ENCODE data around the gene FER. TPM values are rescaled to one million over a fixed set of nuclear protein-coding genes. Genes with fewer than 3 reads are reported as not detected.
"Not testable (repeated sequence)": the region's sequence is repeated elsewhere in the genome, so short reads cannot be mapped to it uniquely, and the experiment has no call there.

FER gene
- total RNA-seq, 2 experiments from 2014 or later, result 9.0 to 9.8 TPM

GRCh38 chr5:108836492-108836891 lies 88.8 kb downstream of the FER start:
- H3K4me3 Mint-ChIP-seq, result no peak overlapping the region
- H3K36me3 Mint-ChIP-seq (ENCODE audit: low read depth), result peaks cover 4% of the 10 kb centered on the region
- H3K4me1 Mint-ChIP-seq (ENCODE audit: low read depth), result no peaks in the 10 kb centered on the region
- CTCF ChIA-PET, result no interaction called here
- TF ChIP-seq CTCF (IDR thresholded peaks at IDR 0.05), result no peak
- POLR2A ChIA-PET, result no interaction called here
- DNase-seq, result no peak
- no peak for ATAC-seq
- H3K27me3 Mint-ChIP-seq, result no peaks in the 10 kb centered on the region
- intact Hi-C loops (cut with micrococcal nuclease), result no loop called here
- H3K9me3 Mint-ChIP-seq, result no peaks in the 10 kb centered on the region
- H3K27ac Mint-ChIP-seq, result no peak overlapping the region

GRCh38 chr5:108842260-108842941 lies 94.7 kb downstream of the FER start:
- CTCF ChIA-PET, POLR2A ChIA-PET: not testable (repeated sequence)

GRCh38 chr5:108851129-108851528 lies 103.4 kb downstream of the FER start:
- H3K4me1 Mint-ChIP-seq (ENCODE audit: low read depth); H3K4me3 Mint-ChIP-seq; H3K27me3 Mint-ChIP-seq; intact Hi-C loops (cut with micrococcal nuclease); H3K27ac Mint-ChIP-seq; POLR2A ChIA-PET; ATAC-seq; H3K9me3 Mint-ChIP-seq; H3K36me3 Mint-ChIP-seq (ENCODE audit: low read depth); DNase-seq; CTCF ChIA-PET: not testable (repeated sequence)

More at GRCh38 chr5:108842260-108842941, 94.7 kb downstream of the FER start:
- H3K4me1 Mint-ChIP-seq (ENCODE audit: low read depth); ATAC-seq; DNase-seq; H3K9me3 Mint-ChIP-seq; intact Hi-C loops (cut with micrococcal nuclease); H3K27ac Mint-ChIP-seq; H3K4me3 Mint-ChIP-seq; H3K27me3 Mint-ChIP-seq: not testable (repeated sequence)
- H3K36me3 Mint-ChIP-seq (ENCODE audit: low read depth), result peaks cover 16% of the 10 kb centered on the region

GRCh38 chr5:108857905-108858304 lies 110.2 kb downstream of the FER start:
- intact Hi-C loops (cut with micrococcal nuclease), result no loop called here
- TF ChIP-seq CTCF (IDR thresholded peaks at IDR 0.05), result no peak

GRCh38 chr5:108858959-108859358 lies 111.3 kb downstream of the FER start:
- no peak overlapping the region for H3K27ac Mint-ChIP-seq
- H3K9me3 Mint-ChIP-seq, result peaks cover 2% of the 10 kb centered on the region
- H3K27me3 Mint-ChIP-seq, result no peaks in the 10 kb centered on the region
- no peaks in the 10 kb centered on the region for H3K36me3 Mint-ChIP-seq (ENCODE audit: low read depth)
- no peak for TF ChIP-seq CTCF (IDR thresholded peaks at IDR 0.05)
- CTCF ChIA-PET, result no interaction called here
- no peak for DNase-seq
- ATAC-seq, result no peak
- intact Hi-C loops (cut with micrococcal nuclease), result no loop called here
- POLR2A ChIA-PET, result no interaction called here
- no peak overlapping the region for H3K4me3 Mint-ChIP-seq
- H3K4me1 Mint-ChIP-seq (ENCODE audit: low read depth), result peaks cover 3% of the 10 kb centered on the region

More at GRCh38 chr5:108857905-108858304, 110.2 kb downstream of the FER start:
- peaks cover 2% of the 10 kb centered on the region for H3K9me3 Mint-ChIP-seq
- H3K27me3 Mint-ChIP-seq, result no peaks in the 10 kb centered on the region
- peaks cover 3% of the 10 kb centered on the region for H3K4me1 Mint-ChIP-seq (ENCODE audit: low read depth)
- H3K36me3 Mint-ChIP-seq (ENCODE audit: low read depth), result peaks cover 1% of the 10 kb centered on the region
- ChIA-PET CTCF (no interaction called here), POLR2A (no interaction called here)
- no peak overlapping the region for H3K4me3 Mint-ChIP-seq
- H3K27ac Mint-ChIP-seq, result no peak overlapping the region
- ATAC-seq (no peak), DNase-seq (no peak)

- peaks cover 3% of the 10 kb centered on the region for H3K4me1 Mint-ChIP-seq (ENCODE audit: low read depth)
- CTCF ChIA-PET, result interaction anchor here (0.7 kb wide), 1 partner anchor 220 kb away, joined by 3 read pairs; no protein-coding TSS in a partner anchor
- no peak for TF ChIP-seq CTCF (IDR thresholded peaks at IDR 0.05)
Observed at GRCh38 chr5:108862211-108862610, 114.5 kb downstream of the FER start.

GRCh38 chr5:108866097-108866496 lies 118.4 kb downstream of the FER start:
- POLR2A ChIA-PET; H3K36me3 Mint-ChIP-seq (ENCODE audit: low read depth); H3K27me3 Mint-ChIP-seq: not testable (repeated sequence)

More at GRCh38 chr5:108862211-108862610, 114.5 kb downstream of the FER start:
- no peaks in the 10 kb centered on the region for H3K27me3 Mint-ChIP-seq
- no peaks in the 10 kb centered on the region for H3K36me3 Mint-ChIP-seq (ENCODE audit: low read depth)
- no peak overlapping the region for H3K27ac Mint-ChIP-seq
- intact Hi-C loops (cut with micrococcal nuclease), result no loop called here
- peaks cover 2% of the 10 kb centered on the region for H3K9me3 Mint-ChIP-seq
- no peak for ATAC-seq
- no peak for DNase-seq
- POLR2A ChIA-PET, result no interaction called here
- no peak overlapping the region for H3K4me3 Mint-ChIP-seq

More at GRCh38 chr5:108866097-108866496, 118.4 kb downstream of the FER start:
- CTCF ChIA-PET; ATAC-seq; H3K9me3 Mint-ChIP-seq; H3K4me3 Mint-ChIP-seq; intact Hi-C loops (cut with micrococcal nuclease); DNase-seq; H3K27ac Mint-ChIP-seq; H3K4me1 Mint-ChIP-seq (ENCODE audit: low read depth): not testable (repeated sequence)
